IPS-NIHi7 (cell line): ENCODE measurements around the gene ABCG8.

Experiments
- DNase-seq: peaks from one replicate; pipeline ENCODE4 v3.0.0; 2012; ENCODE audit warnings: mixed read lengths; ENCODE audit errors: extremely low spot score

Gene ABCG8

GRCh38 chr2:43838560-43839267 is at the start of gene ABCG8, which contains the start of gene ABCG5:
Gene ABCG8, plus strand, starts transcription at chr2:43838971. Its CDS starts 83 bp downstream, at chr2:43839054.
Gene ABCG5, minus strand, starts transcription at chr2:43838839. Its CDS starts 160 bp downstream, at chr2:43838679.
- DNase-seq = peak; percentile 12

- DNase-seq = no peak
Measured at GRCh38 chr2:43790147-43790546, 48.6 kb upstream of the ABCG8 start.

- no peak for DNase-seq
Measured at GRCh38 chr2:43791035-43791765, 47.6 kb upstream of the ABCG8 start.

- DNase-seq = no peak
Measured at GRCh38 chr2:43792653-43793052, 46.1 kb upstream of the ABCG8 start.

- DNase-seq = no peak
Measured at GRCh38 chr2:43794956-43795355, 43.8 kb upstream of the ABCG8 start.

GRCh38 chr2:43796206-43796605 is 42.6 kb upstream of the ABCG8 start:
- DNase-seq = no peak

GRCh38 chr2:43798300-43798699 is 40.5 kb upstream of the ABCG8 start:
- DNase-seq = peak; percentile 46

- DNase-seq = no peak
Measured at GRCh38 chr2:43800894-43801293, 37.9 kb upstream of the ABCG8 start.

GRCh38 chr2:43802135-43802534 is 36.6 kb upstream of the ABCG8 start:
- DNase-seq = no peak

GRCh38 chr2:43803113-43803512 is 35.7 kb upstream of the ABCG8 start:
- DNase-seq = no peak

- no peak for DNase-seq
Measured at GRCh38 chr2:43806719-43807031, 32.1 kb upstream of the ABCG8 start.

- no peak for DNase-seq
Measured at GRCh38 chr2:43810452-43810851, 28.3 kb upstream of the ABCG8 start.

GRCh38 chr2:43810888-43811287 is 27.9 kb upstream of the ABCG8 start:
- DNase-seq = no peak

- DNase-seq = no peak
Measured at GRCh38 chr2:43812006-43812405, 26.8 kb upstream of the ABCG8 start.

GRCh38 chr2:43812947-43813346 is 25.8 kb upstream of the ABCG8 start:
- no peak for DNase-seq

GRCh38 chr2:43814711-43815110 is 24.1 kb upstream of the ABCG8 start:
- DNase-seq = no peak

- DNase-seq = no peak
Measured at GRCh38 chr2:43818761-43819160, 20.0 kb upstream of the ABCG8 start.

- no peak for DNase-seq
Measured at GRCh38 chr2:43819491-43820163, 19.1 kb upstream of the ABCG8 start.

GRCh38 chr2:43822839-43823238 is 15.9 kb upstream of the ABCG8 start:
- no peak for DNase-seq

- DNase-seq = no peak
Measured at GRCh38 chr2:43823751-43824150, 15.0 kb upstream of the ABCG8 start.

GRCh38 chr2:43824512-43824911 is 14.3 kb upstream of the ABCG8 start:
- DNase-seq = no peak

- no peak for DNase-seq
Measured at GRCh38 chr2:43824951-43825493, 13.7 kb upstream of the ABCG8 start.

GRCh38 chr2:43825841-43826240 is 12.9 kb upstream of the ABCG8 start:
- no peak for DNase-seq
